Spleen (tissue), 11 donors: ENCODE results near the gene MATN1. TPM values are rescaled to one million over a fixed set of nuclear protein-coding genes. Genes with fewer than 3 reads are reported as not detected.
A peak's percentile ranks its signal among the peaks of the same experiment; 100 is the strongest.

ENCODE experiments used
- DNase-seq: peaks from one replicate; pipeline ENCODE4 v3.0.0-alpha.2; 2020
- H3K27ac ChIP-seq, 8 donors: fragments of 200-600 bp; sonication (generic) in 7 of 8; 1 replicate in 4 of 8; 2 replicates in 4 of 8; pipeline versions ENCODE4 v1.5.0 to v1.8.0; 2016 to 2021; ENCODE audit warnings: inconsistent platforms in 4 of 8, mild to moderate bottlenecking in 4 of 8, moderate library complexity in 1 of 8
- H3K27me3 ChIP-seq, 7 donors: fragments of 200-600 bp; sonication (generic) in 6 of 7; replicated peaks in 1 of 7; 1 replicate in 4 of 7; 2 replicates in 3 of 7; pipeline versions ENCODE4 v1.5.0 to v1.8.0; 2016 to 2021; ENCODE audit warnings: inconsistent platforms in 3 of 7, mild to moderate bottlenecking in 1 of 7
- H3K36me3 ChIP-seq, 6 donors: fragments of 200-600 bp; sonication (generic) in 5 of 6; 1 replicate in 4 of 6; 2 replicates in 2 of 6; pipeline versions ENCODE4 v1.5.0 to v1.8.0; 2016 to 2021; ENCODE audit warnings: inconsistent platforms in 2 of 6
- H3K4me1 ChIP-seq, 6 donors: fragments of 200-600 bp; sonication (generic) in 5 of 6; 1 replicate in 3 of 6; 2 replicates in 3 of 6; pipeline versions ENCODE4 v1.5.0 to v1.8.0; 2016 to 2021; ENCODE audit warnings: inconsistent platforms in 3 of 6
- H3K4me3 ChIP-seq, 8 donors: fragments of 200-600 bp; sonication (generic) in 7 of 8; 1 replicate in 4 of 8; 2 replicates in 4 of 8; pipeline versions ENCODE4 v1.5.0 to v1.8.0; 2016 to 2021; ENCODE audit warnings: inconsistent platforms in 4 of 8, mild to moderate bottlenecking in 4 of 8, moderate library complexity in 2 of 8
- H3K9me3 ChIP-seq, 8 donors: fragments of 200-600 bp; sonication (generic) in 7 of 8; 1 replicate in 4 of 8; 2 replicates in 4 of 8; pipeline versions ENCODE4 v1.5.0 to v1.8.0; 2016 to 2021; ENCODE audit warnings: inconsistent platforms in 4 of 8
- CTCF ChIP-seq, 11 experiments: fragments of 200-600 bp in 7 of 11; fragments of 450-650 bp in 4 of 11; sonication (generic) in 4 of 11; IDR thresholded peaks in 8 of 11; conservative IDR thresholded peaks in 3 of 11; 1 replicate in 7 of 11; 2 replicates in 4 of 11; pipeline versions ENCODE4 v1.4.0 to v1.8.0; 2016 to 2021; ENCODE audit warnings: antibody characterized with exemption in 11 of 11, inconsistent platforms in 4 of 11, mild to moderate bottlenecking in 1 of 11
- POLR2A ChIP-seq, 3 donors: fragments of 450-650 bp; IDR thresholded peaks; one replicate each; pipeline ENCODE4 v1.5.1; 2017; ENCODE audit warnings: antibody characterized with exemption in 3 of 3, mild to moderate bottlenecking in 1 of 3
- POLR2AphosphoS5 ChIP-seq, 3 donors: sonication (generic); formaldehyde crosslinking; IDR thresholded peaks; one replicate each; pipeline ENCODE4 v1.5.1; 2017; ENCODE audit warnings: antibody characterized with exemption in 3 of 3
- whole genome bisulfite sequencing, 5 donors: extraction: QIAGEN DNeasy Blood & Tissue Kit in 3 of 5; methylation state at CpG; one replicate each; pipeline versions ENCODE4 v1.1.5 to v1.1.7; 2013 to 2018; 5-methylcytosine and 5-hydroxymethylcytosine counted together
- intact Hi-C: fragments of 100-400 bp; cut with DNase I; formaldehyde crosslinking; loops from one replicate; pipeline ENCODE4 v1.15.0; 2023; ENCODE audit warnings: low total_unique reads
- polyA plus RNA-seq, 3 donors: library from polyadenylated mRNA; stranded (reverse); fragments of 200-250 nt; gene quantifications; one replicate each; pipeline ENCODE4 v1.2.1, GENCODE V29; 2013
- total RNA-seq, 7 donors: library from RNA; depleted of rRNA in 3 of 7; stranded (reverse); fragments of >200 nt in 3 of 7; fragmentation: NEBNext Ultra II Directional in 4 of 7; extraction: Animal tissue kit (Norgen Biotek cat#: 25700) in 4 of 7; gene quantifications; one replicate each; pipeline versions ENCODE4 v1.1.0 to v1.2.1, GENCODE V29; 2016 to 2021
- donor health status: healthy with polysubstance abuse.
- donor health status: DM: no; HTN: no; CAD: no; lungs with moderate emphysema.
- donor health status: DM: no; HTN: no; CAD: no.
- donor health status: Bipolar disorder and iron deficiency.
- donor health status: healthy.
- donor health status: DM: no; HTN: no; CAD: no.
- donor health status: DM: yes; HTN: yes; CAD: no.

The MATN1 gene
- total and polyA plus RNA-seq, 10 donors = 0.04 to 1.1 (median 0.54) TPM; not detected in 1

DNA sequence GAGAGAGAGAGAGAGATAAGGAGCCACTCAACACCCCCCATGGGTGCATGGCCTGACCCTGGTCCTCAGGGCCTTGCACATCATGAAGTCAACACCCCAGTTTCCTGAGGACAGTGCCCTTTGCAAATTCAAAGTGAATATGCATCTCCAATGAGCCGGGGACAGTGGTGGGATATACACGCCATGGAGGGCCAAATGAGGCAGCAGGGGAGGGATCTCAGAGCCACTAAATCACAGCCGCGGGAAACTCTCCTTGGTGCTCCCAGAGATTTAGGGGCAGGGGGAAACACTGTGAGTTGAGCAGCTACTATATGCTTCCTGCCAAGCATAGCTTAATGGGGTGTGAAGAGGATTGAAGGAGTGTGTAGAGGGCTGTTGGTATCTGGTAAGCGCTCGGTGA lies 35.5 kb downstream of the MATN1 start:
- H3K4me1 ChIP-seq = peaks cover 0 to 18% (median 8%) of the 10 kb centered on the region in 6 donors
- no peaks in the 10 kb centered on the region for H3K36me3 ChIP-seq
- TF ChIP-seq CTCF (IDR thresholded peaks at IDR 0.05 in 8 of 11, conservative IDR thresholded peaks at IDR 0.05 in 3 of 11) = no peak
- no peak for TF ChIP-seq POLR2AphosphoS5 (IDR thresholded peaks at IDR 0.05)
- peaks cover 0 to 70% (median 36%) of the 10 kb centered on the region in 7 donors for H3K27me3 ChIP-seq
- H3K9me3 ChIP-seq = no peaks in the 10 kb centered on the region
- DNase-seq = no peak
- intact Hi-C loops = no loop called here
- no peak overlapping the region for H3K4me3 ChIP-seq
- H3K27ac ChIP-seq = no peak overlapping the region
- WGBS, 5 donors = 90 to 95% (median 92%) methylated on average over 6 of the region's 6 CpGs

DNA sequence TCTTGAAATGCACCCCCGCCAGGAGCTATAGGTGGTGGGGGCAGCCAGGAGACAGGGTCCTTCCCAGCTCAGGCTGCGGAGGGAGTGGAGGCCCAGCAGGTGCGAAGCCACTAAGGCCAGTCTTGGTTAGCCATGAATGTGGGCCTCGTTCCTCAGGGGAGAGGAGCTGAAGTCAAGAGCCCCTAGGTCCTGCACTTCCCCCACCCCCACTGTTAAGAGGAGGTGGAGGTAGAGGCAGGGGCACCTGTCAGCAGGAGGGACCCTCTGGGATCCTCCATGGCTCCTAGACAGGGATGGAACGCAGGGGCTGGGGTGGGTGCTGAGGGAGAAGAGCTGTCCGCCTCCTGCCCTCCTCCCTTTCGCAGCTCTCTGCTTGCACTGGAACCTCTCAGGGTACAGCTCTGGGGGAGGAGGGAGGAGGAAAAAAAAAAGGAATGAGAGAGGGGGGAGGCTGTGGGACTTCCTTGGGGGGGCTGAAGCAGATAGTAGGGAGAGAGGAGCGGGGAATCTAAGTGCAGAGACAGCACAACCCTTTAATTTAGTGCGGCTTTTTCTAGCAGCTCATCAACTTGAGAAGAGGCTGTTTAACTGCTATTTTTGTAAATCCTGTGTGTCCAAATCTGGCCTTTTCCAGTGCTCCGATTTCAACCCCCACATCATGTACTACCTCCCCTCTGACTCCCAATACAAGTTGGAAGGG lies 37.0 kb downstream of the MATN1 start:
- WGBS, 5 donors = 52 to 64% (median 61%) methylated on average over 8 to 10 of the region's 10 CpGs
- H3K27me3 ChIP-seq = peaks cover 0 to 77% (median 38%) of the 10 kb centered on the region in 7 donors
- no peak overlapping the region for H3K27ac ChIP-seq
- DNase-seq = no peak
- no peaks in the 10 kb centered on the region for H3K36me3 ChIP-seq
- H3K4me1 ChIP-seq = peaks cover 0 to 18% (median 8%) of the 10 kb centered on the region in 6 donors
- intact Hi-C loops = no loop called here
- H3K4me3 ChIP-seq = no peak overlapping the region
- H3K9me3 ChIP-seq = no peaks in the 10 kb centered on the region
- TF ChIP-seq POLR2A (IDR thresholded peaks at IDR 0.05) (no peak), CTCF (IDR thresholded peaks at IDR 0.05 in 8 of 11, conservative IDR thresholded peaks at IDR 0.05 in 3 of 11) (no peak), POLR2AphosphoS5 (IDR thresholded peaks at IDR 0.05) (no peak)

DNA sequence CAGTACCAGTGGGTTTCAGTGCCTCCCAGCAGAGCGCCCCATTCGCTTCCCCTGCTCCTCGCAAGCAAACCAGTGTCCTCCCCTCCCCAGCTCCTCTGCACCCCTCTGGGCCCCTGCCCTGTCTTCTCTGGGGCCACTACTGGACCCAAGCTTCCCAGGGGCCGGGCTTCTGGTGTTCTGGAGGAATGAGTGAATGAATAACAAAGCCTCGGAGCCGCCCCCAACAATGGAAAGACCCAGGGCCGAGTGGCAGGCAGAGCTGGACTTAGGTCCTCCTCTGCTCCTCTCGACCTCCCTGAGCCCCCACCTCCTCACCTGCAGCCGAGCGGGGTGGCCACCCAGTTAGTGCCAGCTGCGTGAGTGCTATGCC lies 37.6 kb downstream of the MATN1 start:
- TF ChIP-seq POLR2A (IDR thresholded peaks at IDR 0.05) (no peak), POLR2AphosphoS5 (IDR thresholded peaks at IDR 0.05) (no peak), CTCF (IDR thresholded peaks at IDR 0.05 in 8 of 11, conservative IDR thresholded peaks at IDR 0.05 in 3 of 11) (no peak)
- no peak overlapping the region for H3K27ac ChIP-seq
- no peak for DNase-seq
- intact Hi-C loops = no loop called here
- no peaks in the 10 kb centered on the region for H3K36me3 ChIP-seq
- peaks cover 0 to 18% (median 8%) of the 10 kb centered on the region in 6 donors for H3K4me1 ChIP-seq
- H3K27me3 ChIP-seq = peaks cover 0 to 80% (median 39%) of the 10 kb centered on the region in 7 donors
- H3K4me3 ChIP-seq = peak overlapping the region in 2 of 8 donors; percentile 13 to 50
- 20 to 35% (median 27%) methylated on average over 7 to 11 of the region's 11 CpGs for WGBS, 5 donors
- no peaks in the 10 kb centered on the region for H3K9me3 ChIP-seq

DNA sequence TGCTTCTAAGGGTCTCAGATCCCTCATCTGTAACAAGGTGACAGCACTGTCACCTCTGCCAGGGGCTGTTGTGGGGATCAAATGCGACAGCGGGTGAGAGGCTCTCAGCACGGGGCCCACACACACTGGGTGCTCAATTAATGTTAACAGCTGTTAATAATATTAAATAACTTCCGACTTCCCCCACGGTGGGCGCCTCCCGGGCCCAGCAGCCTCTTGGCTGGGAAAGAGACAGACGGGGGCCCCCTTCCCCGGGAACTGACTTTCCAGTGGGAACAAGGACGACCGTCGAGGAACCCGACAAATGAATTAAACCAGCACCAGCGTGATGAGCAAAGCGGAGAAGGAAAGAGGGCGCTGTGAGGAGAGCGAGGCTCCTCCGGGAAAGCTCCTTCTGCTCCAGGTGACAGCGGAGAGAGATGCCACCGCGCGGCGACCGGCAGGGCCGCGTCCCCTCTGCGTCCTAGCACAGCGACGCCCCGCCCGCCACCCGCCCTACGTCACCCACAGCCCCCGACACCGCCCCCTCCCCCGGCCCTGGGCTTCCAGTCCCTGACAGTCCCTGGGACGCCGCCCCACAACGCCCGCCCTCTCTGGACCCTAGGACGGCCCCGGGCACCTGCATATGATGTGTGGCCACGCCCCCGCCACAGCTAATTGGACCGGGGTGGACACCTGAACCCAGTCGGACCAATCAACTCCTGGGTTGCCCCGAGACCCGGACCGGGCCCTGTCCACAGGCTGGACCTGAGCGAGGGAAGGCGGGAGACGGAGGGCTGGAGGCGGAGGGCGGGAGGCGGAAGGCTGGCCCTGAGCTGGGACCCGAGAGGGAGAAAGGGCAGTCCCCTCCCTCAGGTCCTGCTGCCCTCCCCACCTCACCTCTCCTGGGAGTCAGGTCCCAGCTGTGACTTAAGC lies 38.2 kb downstream of the MATN1 start:
- H3K27ac ChIP-seq = no peak overlapping the region
- 6 to 20% (median 9%) methylated on average over 28 to 56 of the region's 56 CpGs for WGBS, 5 donors
- no peaks in the 10 kb centered on the region for H3K36me3 ChIP-seq
- no peak for DNase-seq
- intact Hi-C loops = no loop called here
- peaks cover 0 to 5% (median 2%) of the 10 kb centered on the region in 8 donors for H3K9me3 ChIP-seq
- H3K4me3 ChIP-seq = peak overlapping the region in 2 of 8 donors; percentile 13 to 50
- H3K27me3 ChIP-seq = peaks cover 0 to 87% (median 39%) of the 10 kb centered on the region in 7 donors
- H3K4me1 ChIP-seq = peaks cover 0 to 18% (median 8%) of the 10 kb centered on the region in 6 donors
- TF ChIP-seq CTCF (IDR thresholded peaks at IDR 0.05 in 8 of 11, conservative IDR thresholded peaks at IDR 0.05 in 3 of 11) (no peak), POLR2AphosphoS5 (IDR thresholded peaks at IDR 0.05) (no peak), POLR2A (IDR thresholded peaks at IDR 0.05) (no peak)
